ENCODE measurements around the gene ROR2. TPM values are rescaled to one million over a fixed set of nuclear protein-coding genes. Genes with fewer than 3 reads are reported as not detected.
A peak's percentile ranks its signal among the peaks of the same experiment; 100 is the strongest.
"Not testable (repeated sequence)": the region's sequence is repeated elsewhere in the genome, so short reads cannot be mapped to it uniquely, and the experiment has no call there.

The ROR2 gene
- total RNA-seq, 1 experiment from 2014 or later, result not detected

DNA sequence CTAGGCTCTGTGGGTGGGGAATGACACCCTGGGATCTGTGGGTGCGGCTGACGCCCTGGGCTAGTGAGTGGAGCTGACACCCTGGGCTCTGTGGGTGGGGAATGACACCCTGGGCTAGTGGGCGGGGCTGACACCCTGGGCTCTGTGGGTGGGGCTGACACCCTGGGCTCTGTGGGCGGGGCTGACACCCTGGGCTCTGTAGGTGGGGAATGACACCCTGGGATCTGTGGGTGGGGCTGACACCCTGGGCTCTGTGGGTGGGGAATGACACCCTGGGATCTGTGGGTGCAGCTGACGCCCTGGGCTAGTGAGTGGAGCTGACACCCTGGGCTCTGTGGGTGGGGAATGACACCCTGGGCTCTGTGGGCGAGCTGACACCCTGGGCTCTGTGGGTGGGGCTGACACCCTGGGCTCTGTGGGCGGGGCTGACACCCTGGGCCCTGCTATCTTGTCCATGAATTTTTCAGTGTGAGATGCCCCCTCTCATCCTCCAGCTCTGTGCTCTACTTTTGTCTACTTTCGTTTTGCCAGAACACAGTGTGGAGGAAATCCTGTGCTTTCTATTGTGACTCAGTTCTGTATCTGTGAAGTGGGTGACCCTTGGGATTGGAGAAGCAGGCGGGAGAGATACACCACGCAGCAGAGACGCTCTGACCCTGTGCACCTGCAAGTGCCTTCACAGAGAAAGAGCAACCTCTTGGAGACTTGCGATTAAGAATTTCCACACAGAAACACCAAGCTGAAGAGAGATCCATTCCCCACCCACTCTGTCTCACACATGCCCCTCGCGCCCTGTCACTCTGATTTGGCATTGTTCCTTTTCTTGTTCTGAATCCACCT, 151.5 kb downstream of the ROR2 start:
- peak; percentile 14 for DNase-seq (ENCODE audit: low spot score)

DNA sequence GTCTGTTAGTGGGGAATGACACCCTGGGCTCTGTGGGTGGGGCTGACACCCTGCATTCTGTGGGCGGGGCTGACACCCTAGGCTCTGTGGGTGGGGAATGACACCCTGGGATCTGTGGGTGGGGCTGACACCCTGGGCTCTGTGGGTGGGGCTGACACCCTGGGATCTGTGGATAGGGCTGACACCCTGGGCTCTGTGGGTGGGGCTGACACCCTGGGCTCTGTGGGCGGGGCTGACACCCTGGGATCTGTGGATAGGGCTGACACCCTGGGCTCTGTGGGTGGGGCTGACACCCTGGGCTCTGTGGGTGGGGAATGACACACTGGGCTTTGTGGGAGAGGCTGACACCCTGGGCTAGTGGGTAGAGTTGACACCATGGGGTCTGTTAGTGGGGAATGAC, 152.5 kb downstream of the ROR2 start:
- DNase-seq (ENCODE audit: low spot score), result not testable (repeated sequence)

DNA sequence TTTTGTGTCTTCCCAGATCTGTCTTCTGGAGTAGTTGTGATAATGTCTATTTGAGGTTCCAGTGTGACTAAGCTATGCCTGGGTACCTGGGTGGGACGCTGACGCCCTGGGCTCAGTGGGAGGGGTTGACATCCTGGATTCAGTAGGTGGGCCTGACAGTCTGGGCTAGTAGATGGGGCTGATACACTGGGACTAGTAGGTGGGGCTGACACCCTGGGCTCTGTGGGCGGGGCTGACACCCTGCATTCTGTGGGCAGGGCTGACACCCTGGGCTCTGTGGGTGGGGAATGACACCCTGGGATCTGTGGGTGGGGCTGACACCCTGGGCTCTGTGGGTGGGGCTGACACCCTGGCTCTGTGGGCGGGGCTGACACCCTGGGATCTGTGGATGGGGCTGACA, 153.5 kb downstream of the ROR2 start:
- peak; percentile 32 for DNase-seq (ENCODE audit: low spot score)

DNA sequence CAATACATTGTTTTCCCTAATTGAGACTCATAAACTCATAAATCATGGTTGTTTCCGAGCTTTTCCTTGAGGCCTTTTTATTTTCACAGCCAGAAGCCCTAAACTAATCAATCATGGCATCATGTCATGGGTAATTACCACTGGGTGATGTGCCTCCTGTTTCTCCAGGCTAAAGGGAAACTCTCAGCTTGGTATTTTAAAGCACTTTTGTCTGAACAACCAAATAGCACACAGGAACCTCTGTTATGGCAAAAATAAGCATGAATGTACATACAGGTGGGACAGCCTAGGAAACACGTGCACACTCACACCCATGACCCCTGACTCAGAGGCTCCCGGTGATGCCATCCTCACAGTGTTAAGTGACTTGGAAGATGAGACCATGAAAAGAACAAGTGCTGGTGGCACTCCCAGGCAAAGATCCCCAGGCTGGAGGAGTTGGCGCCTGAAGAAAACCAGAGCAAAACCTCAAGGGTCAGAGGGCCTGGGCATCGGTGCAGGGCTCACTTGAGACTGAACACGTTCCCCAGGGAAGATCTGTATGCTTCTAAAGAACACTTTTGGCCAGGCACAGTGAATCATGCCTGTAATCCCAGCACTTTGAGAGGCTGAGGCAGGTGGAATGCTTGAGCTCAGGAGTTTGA, 154.3 kb downstream of the ROR2 start:
- DNase-seq (ENCODE audit: low spot score), result peak; percentile 52

DNA sequence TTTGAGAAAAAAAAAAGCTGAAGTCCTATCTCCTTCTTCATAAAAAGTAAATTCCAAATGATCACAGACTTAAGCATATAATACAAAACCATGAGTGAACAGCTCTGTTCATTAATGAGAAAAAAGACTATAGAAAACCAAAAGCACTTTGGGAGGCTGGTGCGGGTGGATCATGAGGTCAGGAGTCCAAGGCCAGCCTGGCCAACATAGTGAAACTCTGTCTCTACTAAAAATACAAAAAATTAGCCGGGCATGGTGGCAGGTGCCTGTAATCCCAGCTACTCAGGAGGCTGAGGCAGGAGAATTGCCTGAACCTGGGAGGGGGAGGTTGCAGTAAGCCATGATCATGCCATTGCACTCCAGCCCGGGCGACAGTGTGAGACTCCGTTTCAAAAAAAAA, 156.7 kb downstream of the ROR2 start:
- not testable (repeated sequence) for DNase-seq (ENCODE audit: low spot score)

DNA sequence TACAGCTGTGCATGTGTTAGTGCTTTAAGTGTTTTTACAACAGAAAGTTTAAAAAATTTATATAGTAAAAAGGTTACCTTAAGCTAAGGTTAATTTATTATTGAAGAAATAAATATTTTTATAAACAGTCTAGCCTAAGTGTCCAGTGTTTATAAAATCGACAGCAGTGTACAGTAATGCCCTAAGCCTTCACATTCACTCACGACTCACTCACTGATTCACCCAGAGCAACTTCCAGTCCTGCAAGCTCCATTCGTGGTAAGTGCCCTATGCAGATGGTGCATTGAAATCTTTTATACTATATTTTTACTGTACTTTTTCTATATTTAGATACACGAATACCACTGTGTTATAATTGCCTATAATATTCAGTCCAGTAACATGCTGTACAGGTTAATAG, 159.1 kb downstream of the ROR2 start:
- no peak for DNase-seq (ENCODE audit: low spot score)

DNA sequence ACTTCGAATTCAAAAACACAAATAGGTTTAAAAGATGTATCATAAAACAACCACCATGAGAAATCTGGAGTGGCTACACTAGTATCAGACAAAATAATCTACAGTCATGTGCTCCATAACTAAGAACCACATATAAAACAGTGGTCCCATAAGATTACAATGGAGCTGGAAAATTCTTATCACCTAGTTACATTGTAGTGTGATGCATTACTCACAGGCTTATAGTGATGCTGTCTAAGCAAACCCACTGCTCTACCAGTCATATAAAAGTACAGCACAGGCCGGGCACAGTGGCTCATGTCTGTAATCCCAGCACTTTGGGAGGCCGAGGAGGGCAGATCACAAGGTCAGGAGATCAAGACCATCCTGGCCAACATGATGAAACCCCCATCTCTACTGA, 160.1 kb downstream of the ROR2 start:
- no peak for DNase-seq (ENCODE audit: low spot score)

DNA sequence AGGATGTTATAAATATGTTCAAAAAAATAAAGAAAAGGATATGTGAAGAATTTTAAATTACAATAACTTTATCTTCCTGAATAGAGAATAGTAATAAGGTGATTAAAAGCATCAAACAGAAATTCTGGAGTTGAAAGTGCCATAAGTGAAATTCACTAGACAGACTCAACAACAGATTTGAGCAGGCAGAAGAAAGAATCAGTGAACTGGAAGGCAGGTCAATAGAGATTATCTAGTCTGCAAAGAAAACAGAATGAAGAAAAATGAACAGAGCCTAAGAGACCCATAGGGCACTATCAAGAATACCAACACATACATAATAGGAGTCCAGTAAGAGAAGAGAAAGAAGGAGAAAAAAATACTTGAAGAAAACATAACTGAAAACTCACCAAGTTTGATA, 162.1 kb downstream of the ROR2 start:
- DNase-seq (ENCODE audit: low spot score), result no peak

DNA sequence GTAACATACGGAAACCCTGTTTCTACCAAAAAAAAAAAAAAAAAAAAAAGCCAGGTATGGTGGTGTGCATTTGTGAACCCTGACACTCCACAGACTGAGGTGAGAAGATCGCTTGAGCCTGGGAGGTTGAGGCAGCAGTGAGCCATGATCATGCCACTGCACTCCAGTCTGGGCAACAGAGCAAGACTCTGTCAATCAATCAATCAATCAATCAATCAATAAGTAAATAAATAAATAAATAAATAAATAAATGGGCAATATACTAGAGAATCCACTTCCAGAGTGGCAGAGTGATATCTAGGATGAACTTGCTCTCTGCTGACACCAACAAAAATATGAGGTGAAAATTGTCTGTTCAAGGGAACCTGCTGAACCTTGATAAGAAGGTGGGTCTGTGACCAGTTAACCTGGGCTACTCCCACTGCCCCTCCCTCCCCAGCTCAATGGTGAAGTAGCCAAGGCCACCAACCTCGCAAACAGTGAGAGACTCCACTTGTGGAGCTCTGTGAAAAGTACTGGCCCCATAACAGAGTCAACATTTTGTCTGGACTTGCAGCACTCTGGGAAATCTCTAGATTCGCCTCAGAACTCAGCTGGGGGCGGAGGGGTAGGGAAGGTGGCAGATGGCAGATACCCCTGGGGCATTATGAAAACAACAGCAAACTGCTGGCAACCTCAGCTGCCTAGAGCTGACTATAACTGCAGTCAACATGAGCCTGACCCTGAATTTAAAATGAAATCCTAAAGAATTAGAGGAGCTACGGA, 163.7 kb downstream of the ROR2 start:
- DNase-seq (ENCODE audit: low spot score), result no peak

DNA sequence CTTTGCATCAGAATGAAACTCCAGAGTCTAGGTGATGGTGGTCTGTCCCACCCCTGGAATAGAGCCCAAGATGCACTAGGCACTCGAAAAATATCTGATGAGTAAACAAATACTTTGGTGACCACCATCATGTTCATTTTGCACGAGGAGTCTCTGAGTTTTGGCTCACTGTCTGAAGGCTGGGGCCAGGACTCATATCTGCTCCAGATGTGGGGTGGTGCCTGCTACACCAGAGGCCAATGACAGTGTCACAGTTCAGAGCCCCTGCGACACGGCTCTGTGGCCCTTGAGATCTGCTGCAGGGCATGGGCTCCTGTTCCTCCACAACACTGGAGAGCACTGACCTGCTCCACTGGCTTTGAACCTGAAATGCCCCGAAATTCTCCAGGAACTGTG, 164.6 kb downstream of the ROR2 start:
- DNase-seq (ENCODE audit: low spot score), result no peak

DNA sequence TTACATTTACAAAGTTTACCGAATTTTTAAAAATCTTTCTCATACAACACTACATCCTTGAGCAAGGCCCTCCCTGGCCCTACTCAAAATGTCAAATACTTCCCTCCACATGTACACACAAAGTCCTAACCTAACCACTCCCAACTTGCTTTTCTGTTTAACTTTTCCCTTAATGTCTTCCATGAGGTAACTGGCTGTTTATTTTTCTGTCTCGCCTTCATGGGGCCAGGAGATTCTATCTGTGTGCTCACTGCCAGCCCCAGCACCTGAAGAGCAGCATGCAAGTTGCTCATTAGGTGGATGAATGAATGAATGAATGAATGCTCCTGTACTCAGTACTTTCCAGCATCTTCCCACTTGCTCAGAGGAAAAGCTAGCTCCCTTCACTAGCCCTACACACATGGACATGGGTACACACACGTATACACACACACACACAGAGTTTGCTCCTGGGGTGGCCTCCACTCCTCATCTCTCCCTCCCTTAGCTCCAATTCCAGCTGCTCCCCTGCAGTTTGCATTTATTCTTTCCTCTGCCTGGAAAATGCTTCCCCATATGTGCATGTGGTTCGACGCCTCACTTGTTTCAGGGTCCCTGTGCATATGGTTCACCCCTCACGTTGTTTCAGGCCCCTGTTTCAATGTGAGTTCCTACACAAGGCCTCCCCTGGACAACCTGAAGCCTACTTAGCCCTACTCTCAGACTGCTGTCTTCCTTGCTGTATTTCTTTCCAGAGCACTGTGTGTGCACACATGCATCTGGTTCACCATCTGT, 165.2 kb downstream of the ROR2 start:
- DNase-seq (ENCODE audit: low spot score), result no peak

DNA sequence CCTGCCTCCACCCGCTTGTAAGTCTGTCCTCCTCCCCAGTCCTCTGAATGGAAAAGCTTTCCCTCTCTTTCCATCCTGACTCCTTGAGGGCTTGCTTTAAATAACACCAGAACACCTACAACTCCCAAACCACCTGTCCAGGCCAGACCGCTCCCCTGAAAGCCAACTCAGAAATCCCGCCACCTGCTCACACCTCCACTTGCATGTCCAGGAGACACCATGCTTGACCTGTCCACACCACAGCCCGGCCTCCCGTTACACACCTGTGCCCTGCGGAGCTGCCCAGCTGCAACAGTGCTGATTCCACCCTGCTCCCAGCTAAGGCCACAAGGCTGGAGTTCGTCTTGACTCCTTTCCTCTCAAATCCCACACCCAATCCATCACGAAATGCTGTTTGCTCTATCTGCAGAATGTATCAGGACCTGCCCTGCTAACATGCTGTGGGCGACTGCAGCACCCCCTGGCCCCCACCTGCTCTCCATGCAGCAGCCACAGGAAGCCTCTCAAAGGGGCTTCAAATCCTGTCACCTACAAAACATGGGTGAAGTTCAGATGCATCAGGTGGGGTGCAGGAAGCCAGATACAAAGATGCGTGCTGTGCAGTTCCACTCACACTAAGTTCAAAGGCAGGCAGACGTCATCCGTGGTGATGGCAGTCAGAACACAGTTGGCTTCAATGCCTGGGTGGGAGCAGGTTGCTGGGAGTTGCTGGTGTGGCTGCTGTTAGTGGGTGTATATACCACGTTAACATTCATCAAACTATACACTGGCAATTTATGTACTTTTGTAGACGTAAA, 166.0 kb downstream of the ROR2 start:
- DNase-seq (ENCODE audit: low spot score), result no peak

DNA sequence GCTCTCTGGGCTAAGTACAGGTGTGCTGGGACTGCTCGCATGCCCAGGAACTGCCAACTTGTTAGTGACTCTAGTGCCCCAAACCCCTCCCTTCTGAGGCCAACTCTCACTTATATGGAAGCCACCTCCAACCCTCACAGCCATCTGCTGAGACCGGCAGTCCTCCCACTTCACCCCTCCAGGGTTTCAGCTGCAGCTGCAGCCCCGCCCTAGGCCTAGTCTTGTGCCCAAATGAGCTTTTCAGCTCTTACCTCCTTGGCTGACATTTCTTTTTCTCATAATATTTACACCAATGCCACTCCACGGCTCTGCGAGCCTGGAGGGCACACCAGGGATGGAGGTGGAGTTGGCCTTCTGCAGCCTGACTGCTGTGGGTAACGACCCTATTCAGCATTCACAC, 166.6 kb downstream of the ROR2 start:
- DNase-seq (ENCODE audit: low spot score), result no peak

DNA sequence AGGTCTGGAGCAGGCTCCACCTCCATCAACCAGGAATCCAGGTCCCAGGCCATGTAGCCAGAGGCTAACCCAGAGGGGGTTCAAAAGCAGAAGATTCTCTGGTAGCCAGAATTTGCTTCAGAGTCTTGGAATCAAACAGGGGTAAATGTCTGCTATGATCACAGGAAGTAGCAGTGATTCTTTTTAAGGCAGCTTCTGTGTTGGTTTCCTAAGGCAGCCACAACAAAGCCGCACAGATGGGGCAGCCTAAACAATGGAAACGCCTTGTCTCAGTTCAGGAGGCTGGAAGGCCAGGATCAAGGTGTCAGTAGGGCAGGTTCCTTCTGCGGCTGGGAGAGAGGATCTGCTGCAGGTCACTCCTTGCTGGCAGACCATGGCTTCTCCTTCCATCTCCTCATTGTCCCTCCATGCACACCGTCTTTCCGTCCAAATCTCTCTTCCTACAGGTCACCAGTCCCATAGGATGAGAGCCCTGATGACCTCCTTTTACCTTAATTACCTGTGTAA, 167.3 kb downstream of the ROR2 start:
- no peak for DNase-seq (ENCODE audit: low spot score)

DNA sequence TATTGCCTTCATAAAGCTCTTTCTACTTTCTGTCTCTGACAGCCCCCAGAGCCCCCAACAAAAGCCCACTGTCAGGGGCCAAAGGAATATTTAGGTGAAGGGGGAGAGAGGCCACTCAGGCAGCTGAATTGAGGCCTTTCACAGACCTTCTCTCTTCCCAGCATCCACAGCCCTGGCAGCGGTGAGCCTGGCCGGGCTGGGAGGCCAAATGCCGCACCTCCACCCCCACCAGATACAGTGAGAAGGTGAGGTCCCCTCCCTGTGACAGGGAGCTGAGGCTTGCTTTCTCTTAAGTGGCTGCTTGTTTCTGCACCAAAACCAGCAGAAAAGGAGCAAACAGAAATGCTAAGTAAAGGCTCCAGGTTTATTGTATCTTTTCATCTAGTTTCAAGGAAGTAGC, 168.1 kb downstream of the ROR2 start:
- no peak for DNase-seq (ENCODE audit: low spot score)

DNA sequence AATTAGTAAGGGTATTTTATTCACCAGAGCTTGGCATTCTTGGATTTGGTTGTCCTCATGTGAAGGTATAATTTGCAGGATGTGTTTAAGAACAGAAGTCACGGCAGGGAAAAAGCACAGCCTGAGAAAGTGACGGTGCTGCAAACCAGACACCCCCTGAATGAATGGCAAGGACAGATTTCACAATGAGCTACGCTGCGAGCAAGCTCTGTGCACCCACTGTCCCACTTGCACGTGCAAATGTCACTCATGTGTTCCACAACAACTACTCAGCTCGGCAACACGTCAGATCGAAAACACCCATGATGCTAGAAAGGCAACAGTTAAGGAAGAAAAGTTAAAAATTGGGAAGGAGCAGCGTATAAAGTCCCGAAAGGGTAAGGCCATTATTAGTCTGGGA, 168.9 kb downstream of the ROR2 start:
- no peak for DNase-seq (ENCODE audit: low spot score)

DNA sequence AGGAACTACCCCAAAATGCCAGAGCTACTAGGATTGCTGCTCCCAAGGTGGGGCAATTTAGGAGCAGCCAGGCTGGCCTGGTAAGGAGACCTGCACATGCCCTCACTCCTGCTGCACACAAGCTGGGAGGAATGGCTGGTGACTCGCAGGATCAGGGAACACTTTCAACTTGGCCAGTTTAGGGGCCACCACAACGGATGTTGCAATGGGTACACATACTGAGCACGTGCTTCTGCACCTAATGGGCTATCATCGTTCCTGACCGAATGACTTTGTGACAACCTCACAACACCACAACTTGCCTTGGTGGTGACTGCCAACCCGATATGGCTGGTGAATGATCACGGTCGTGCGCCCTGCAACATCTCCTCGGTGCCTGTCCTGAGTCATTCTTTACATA, 172.0 kb downstream of the ROR2 start:
- no peak for DNase-seq (ENCODE audit: low spot score)

DNA sequence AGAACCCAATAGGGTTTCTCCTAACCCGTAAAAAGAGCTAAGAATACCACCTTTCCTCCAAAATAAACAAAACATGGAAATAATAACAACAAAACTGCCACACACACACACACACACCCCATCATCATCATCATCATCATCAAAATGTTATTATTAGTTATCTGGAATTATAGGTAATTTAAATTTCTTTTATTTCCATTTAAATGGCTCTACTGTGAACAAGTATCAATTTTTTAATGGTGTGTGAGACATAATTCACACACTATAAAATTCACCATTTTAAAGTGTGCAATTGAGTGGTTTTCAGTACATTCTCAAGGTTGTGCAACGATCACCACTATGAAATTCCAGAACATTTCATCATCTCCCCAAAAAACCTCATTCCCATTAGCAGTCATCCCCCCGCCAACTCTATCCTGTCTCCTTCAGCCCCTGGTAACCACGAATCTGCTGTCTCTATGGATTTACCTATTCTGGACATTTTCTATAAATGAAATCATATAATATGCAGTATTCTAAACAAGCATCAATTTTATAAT, 172.7 kb downstream of the ROR2 start:
- DNase-seq (ENCODE audit: low spot score), result peak; percentile 20

DNA sequence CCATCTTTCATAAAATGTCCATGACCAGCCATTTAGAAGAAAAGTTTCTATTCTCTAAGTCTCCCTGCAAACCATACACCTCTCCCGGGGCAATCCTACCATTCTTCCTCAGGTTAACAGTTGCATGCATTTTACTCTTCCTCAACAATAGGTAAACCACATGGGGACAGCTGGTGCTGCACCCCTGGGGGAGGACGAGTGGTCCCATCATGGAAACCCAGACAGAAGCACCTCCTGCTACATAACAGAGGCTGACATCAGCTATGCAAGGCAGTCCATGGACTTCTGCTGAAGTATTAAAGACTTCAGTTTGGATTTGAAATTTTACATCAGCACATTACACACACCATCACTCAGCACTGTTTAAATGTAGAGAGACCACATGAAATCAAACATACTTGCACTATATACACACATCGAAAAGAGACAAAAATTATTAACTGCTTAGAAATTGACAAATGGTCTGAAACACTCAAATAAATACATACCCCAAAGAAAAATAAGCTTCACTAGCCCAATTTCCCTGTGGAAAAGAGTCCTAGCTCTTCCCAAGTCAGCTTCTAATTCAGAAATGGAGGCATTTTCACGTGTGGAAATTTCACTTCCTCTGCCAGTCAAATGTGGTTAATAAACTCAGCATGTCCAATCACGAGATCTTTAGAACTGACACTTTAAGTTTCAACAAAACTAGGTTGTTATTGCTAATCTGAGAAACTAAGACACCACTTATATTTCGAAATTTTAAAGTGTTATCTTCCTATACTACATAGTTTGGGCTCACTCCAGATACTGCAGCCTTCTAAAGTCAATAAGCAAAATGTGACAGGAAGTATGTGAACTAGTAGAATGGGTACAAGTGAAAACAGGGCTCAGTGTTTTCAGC, 173.4 kb downstream of the ROR2 start:
- DNase-seq (ENCODE audit: low spot score), result no peak

DNA sequence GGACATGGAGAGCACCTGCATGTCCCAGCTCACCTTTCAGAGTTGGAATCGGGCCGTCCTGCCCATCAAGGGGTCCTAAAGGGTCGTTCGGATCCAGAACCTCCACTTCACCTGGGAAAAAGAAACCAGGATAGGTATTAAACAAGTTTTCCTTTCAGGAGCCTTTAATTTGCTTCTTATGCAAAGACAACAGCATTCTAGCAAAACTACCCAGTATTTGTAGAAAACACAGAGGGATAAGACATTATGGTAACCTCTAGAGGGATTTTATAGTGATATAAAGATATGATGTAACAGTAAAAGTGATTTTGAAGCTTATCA, 174.4 kb downstream of the ROR2 start:
- DNase-seq (ENCODE audit: low spot score), result no peak

Data from A172 (cell line).